IMR-90 (cell line): ENCODE data around the gene SSH2. TPM values are rescaled to one million over a fixed set of nuclear protein-coding genes. Genes with fewer than 3 reads are reported as not detected.
A peak's percentile ranks its signal among the peaks of the same experiment; 100 is the strongest.

Experiments used
- ATAC-seq: fragments of 200-7000 bp; cut with Tn5 transposase; 2 replicates; pipeline ENCODE4 v1.9.1; 2020; ENCODE audit warnings: low read depth, mild to moderate bottlenecking, moderate library complexity
- BruUV-seq: library from RNA; stranded (reverse); fragments of 400-500 nt; replicated peaks from 2 replicates; lab custom pipeline; 2021; lab: Mats Ljungman, UMichigan
- CTCF ChIA-PET: fragments of 300-600 bp; formaldehyde crosslinking; extraction: SDS; loops from one replicate; lab custom pipeline; 2021; ENCODE audit warnings: antibody characterized with exemption; lab: Yijun Ruan, JAX
- POLR2A ChIA-PET: fragments of 300-600 bp; sonication (Branson Sonifier 250); formaldehyde crosslinking; loops from one replicate; lab custom pipeline; 2022; ENCODE audit warnings: antibody characterized with exemption; ENCODE audit not compliant: unreplicated experiment; lab: Charles Lee
- DNase-seq: peaks from one replicate; pipeline ENCODE4 v3.0.0; 2013
- H2AFZ ChIP-seq: replicated peaks from 2 replicates; pipeline ENCODE3; 2013; ENCODE audit warnings: low read length, mild to moderate bottlenecking; ENCODE audit not compliant: poor library complexity
- H2AK5ac ChIP-seq: 2 replicates; pipeline ENCODE4 v1.6.1; 2013; ENCODE audit warnings: low read depth, low read length, inconsistent platforms
- H2AK9ac ChIP-seq: replicated peaks from 2 replicates; pipeline ENCODE3; 2013; ENCODE audit warnings: mild to moderate bottlenecking, low read depth, low read length, moderate library complexity; ENCODE audit not compliant: poor library complexity
- H2BK120ac ChIP-seq: 2 replicates; pipeline ENCODE4 v1.6.1; 2013; ENCODE audit warnings: low read depth, low read length, inconsistent platforms
- H2BK15ac ChIP-seq: 3 replicates; pipeline ENCODE4 v1.6.1; 2013; ENCODE audit warnings: low read depth, low read length, inconsistent platforms
- H2BK20ac ChIP-seq: 2 replicates; pipeline ENCODE4 v1.6.1; 2013; ENCODE audit warnings: low read depth, mild to moderate bottlenecking, inconsistent platforms, low read length, moderate library complexity
- H2BK5ac ChIP-seq: 2 replicates; pipeline ENCODE4 v1.6.1; 2013; ENCODE audit warnings: mild to moderate bottlenecking, low read depth, low read length, inconsistent platforms; ENCODE audit not compliant: poor library complexity, severe bottlenecking
- H3K14ac ChIP-seq: replicated peaks from 2 replicates; pipeline ENCODE4 v1.6.1; 2013; ENCODE audit warnings: low read depth, low read length, inconsistent platforms
- H3K18ac ChIP-seq: 2 replicates; pipeline ENCODE4 v1.6.1; 2013; ENCODE audit warnings: low read depth, low read length, control low read depth
- H3K23ac ChIP-seq: 2 replicates; pipeline ENCODE4 v1.6.1; 2013; ENCODE audit warnings: low read depth, low read length, inconsistent platforms
- H3K27ac ChIP-seq: 2 replicates; pipeline ENCODE4 v1.5.1; 2013; ENCODE audit warnings: mild to moderate bottlenecking, control low read depth, low read length; ENCODE audit not compliant: insufficient read depth
- H3K27me3 ChIP-seq: 2 replicates; pipeline ENCODE4 v1.6.1; 2013; ENCODE audit warnings: low read length; ENCODE audit not compliant: control insufficient read depth, insufficient read depth
- H3K36me3 ChIP-seq: 2 replicates; pipeline ENCODE4 v1.6.1; 2013; ENCODE audit warnings: low read length, mixed read lengths; ENCODE audit not compliant: control insufficient read depth, insufficient read depth
- H3K4ac ChIP-seq: 2 replicates; pipeline ENCODE4 v1.6.1; 2013; ENCODE audit warnings: low read depth, low read length, inconsistent platforms
- H3K4me1 ChIP-seq: 2 replicates; pipeline ENCODE4 v1.6.1; 2013; ENCODE audit warnings: low read length, mixed read lengths; ENCODE audit not compliant: control insufficient read depth, insufficient read depth
- H3K4me2 ChIP-seq: 2 replicates; pipeline ENCODE4 v1.6.1; 2013; ENCODE audit warnings: low read depth, mild to moderate bottlenecking, control low read depth, low read length, moderate library complexity
- H3K4me3 ChIP-seq: 2 replicates; pipeline ENCODE4 v1.5.1; 2013; ENCODE audit warnings: low read depth, mild to moderate bottlenecking, control low read depth, low read length, moderate library complexity; ENCODE audit not compliant: insufficient read depth
- H3K56ac ChIP-seq: 2 replicates; pipeline ENCODE4 v1.6.1; 2013; ENCODE audit warnings: low read length, inconsistent platforms; ENCODE audit not compliant: insufficient read depth; ENCODE audit errors: extremely low read depth
- H3K79me1 ChIP-seq, 2 experiments: 2 replicates each; pipeline ENCODE4 v1.6.1; 2013; ENCODE audit warnings: low read length in 2 of 2, inconsistent platforms in 1 of 2, low read depth in 1 of 2
- H3K9ac ChIP-seq: 2 replicates; pipeline ENCODE4 v1.6.1; 2013; ENCODE audit warnings: low read depth, low read length, control low read depth
- H3K9me1 ChIP-seq: 2 replicates; pipeline ENCODE4 v1.6.1; 2013; ENCODE audit warnings: low read length, inconsistent platforms; ENCODE audit not compliant: insufficient read depth
- H3K9me3 ChIP-seq: 2 replicates; pipeline ENCODE4 v1.6.1; 2013; ENCODE audit warnings: low read length; ENCODE audit not compliant: control insufficient read depth, insufficient read depth
- H4K20me1 ChIP-seq: 2 replicates; pipeline ENCODE4 v1.6.1; 2013; ENCODE audit warnings: low read length, inconsistent platforms; ENCODE audit not compliant: insufficient read depth
- H4K5ac ChIP-seq: 2 replicates; pipeline ENCODE4 v1.6.1; 2013; ENCODE audit warnings: mild to moderate bottlenecking, low read depth, low read length, control low read depth
- H4K8ac ChIP-seq, 2 experiments: 2 replicates each; pipeline ENCODE4 v1.6.1; 2013; ENCODE audit warnings: low read depth in 2 of 2, low read length in 2 of 2, control low read depth in 1 of 2, inconsistent platforms in 1 of 2
- H4K91ac ChIP-seq: 2 replicates; pipeline ENCODE4 v1.6.1; 2013; ENCODE audit warnings: low read depth, low read length, inconsistent platforms; ENCODE audit not compliant: insufficient read depth
- RCOR1 ChIP-seq: IDR thresholded peaks from 2 replicates; pipeline ENCODE4 v1.6.1; 2012; ENCODE audit warnings: mild to moderate bottlenecking, low read length, improper control_type of control experiment; ENCODE audit not compliant: insufficient replicate concordance
- RFX5 ChIP-seq: IDR thresholded peaks from 2 replicates; pipeline ENCODE4 v1.8.0; 2012; ENCODE audit warnings: low read depth, mild to moderate bottlenecking, low read length, moderate library complexity
- USF2 ChIP-seq: fragments of 150-350 bp; IDR thresholded peaks from 2 replicates; pipeline ENCODE4 v1.6.1; 2017; ENCODE audit warnings: mild to moderate bottlenecking, antibody characterized with exemption, low read length, low read depth
- WGBS, 2 experiments: methylation state at CpG; one replicate each; pipeline versions ENCODE4 v1.1.5 to v1.1.7; 2013; ENCODE audit warnings: missing lambda C conversion rate in 2 of 2; ENCODE audit not compliant: insufficient read length in 1 of 2; ENCODE audit errors: extremely low coverage in 2 of 2; 5-methylcytosine and 5-hydroxymethylcytosine counted together
- dilution Hi-C: fragments of 300-500 bp; cut with HindIII; formaldehyde crosslinking; loops from one replicate; pipeline ENCODE4 v1.14.3; 2018; ENCODE audit warnings: low sequenced_read_pairs; ENCODE audit not compliant: unreplicated experiment
- in situ Hi-C: fragments of 300-500 bp; cut with MboI; formaldehyde crosslinking; loops from 3 replicates; pipeline ENCODE4 v1.14.3; 2019; ENCODE audit warnings: low sequenced_read_pairs, inconsistent platforms, mixed read lengths
- intact Hi-C: fragments of 100-400 bp; cut with micrococcal nuclease; formaldehyde crosslinking; loops from 2 replicates; pipeline ENCODE4 v1.10.0; 2022
- polyA plus RNA-seq, 3 experiments: library from polyadenylated mRNA; depleted of rRNA; stranded (reverse); fragments of >200 nt; gene quantifications; 2 replicates each; pipeline ENCODE4 v1.2.3, GENCODE V29; 2012; ENCODE audit warnings: low replicate concordance in 1 of 3
- total RNA-seq: library from RNA; depleted of rRNA; stranded (reverse); fragments of >200 nt; gene quantifications from 2 replicates; pipeline ENCODE4 v1.2.3, GENCODE V29; 2012
- TF ChIP-seq, protein P1 (sequence below): conservative IDR thresholded peaks from 2 replicates; pipeline ENCODE4 v1.5.1; 2012; ENCODE audit warnings: mild to moderate bottlenecking, low read depth, low read length, improper control_type of control experiment

Gene SSH2
- total and polyA plus RNA-seq, 2 of the 4 experiments (the other 2 are of a cell fraction), result 9.3 TPM

- H2BK120ac ChIP-seq, result no peak overlapping the region
- ATAC-seq (no peak), DNase-seq (no peak)
- in situ Hi-C loops (no loop called here), intact Hi-C loops (no loop called here), dilution Hi-C loops (no loop called here)
- H3K56ac ChIP-seq, result no peak overlapping the region
- POLR2A ChIA-PET, result no interaction called here
- peaks cover 2% of the 10 kb centered on the region for H3K9me1 ChIP-seq
- H3K23ac ChIP-seq, result no peak overlapping the region
- H4K5ac ChIP-seq, result no peak overlapping the region
- no peaks in the 10 kb centered on the region for H3K9me3 ChIP-seq
- no peak overlapping the region for H2AK5ac ChIP-seq
- no peak overlapping the region for H3K9ac ChIP-seq
- BruUV-seq, result no TSS peak
- no peak overlapping the region for H3K4me3 ChIP-seq
- H3K18ac ChIP-seq, result no peak overlapping the region
- peaks cover 17% of the 10 kb centered on the region for H4K20me1 ChIP-seq
- H3K27ac ChIP-seq, result no peak overlapping the region
- no peak overlapping the region for H3K14ac ChIP-seq
- no peaks in the 10 kb centered on the region; the same call in 1 of the 2 replicates for H3K4me1 ChIP-seq
- no peaks in the 10 kb centered on the region for H3K27me3 ChIP-seq
- CTCF ChIA-PET, result interaction anchor here (0.6 kb wide), 1 partner anchor 146 kb away, joined by 3 read pairs; no protein-coding TSS in a partner anchor
- H3K36me3 ChIP-seq, result peaks cover 72% of the 10 kb centered on the region
- H2BK20ac ChIP-seq, result no peak overlapping the region
- no peak overlapping the region for H2BK5ac ChIP-seq
- H3K4ac ChIP-seq, result no peak overlapping the region
- peak overlapping the region; percentile 28 for H2AK9ac ChIP-seq
- TF ChIP-seq USF2 (no peak), RFX5 (no peak), RCOR1 (no peak)
- TF ChIP-seq, protein P1, sequence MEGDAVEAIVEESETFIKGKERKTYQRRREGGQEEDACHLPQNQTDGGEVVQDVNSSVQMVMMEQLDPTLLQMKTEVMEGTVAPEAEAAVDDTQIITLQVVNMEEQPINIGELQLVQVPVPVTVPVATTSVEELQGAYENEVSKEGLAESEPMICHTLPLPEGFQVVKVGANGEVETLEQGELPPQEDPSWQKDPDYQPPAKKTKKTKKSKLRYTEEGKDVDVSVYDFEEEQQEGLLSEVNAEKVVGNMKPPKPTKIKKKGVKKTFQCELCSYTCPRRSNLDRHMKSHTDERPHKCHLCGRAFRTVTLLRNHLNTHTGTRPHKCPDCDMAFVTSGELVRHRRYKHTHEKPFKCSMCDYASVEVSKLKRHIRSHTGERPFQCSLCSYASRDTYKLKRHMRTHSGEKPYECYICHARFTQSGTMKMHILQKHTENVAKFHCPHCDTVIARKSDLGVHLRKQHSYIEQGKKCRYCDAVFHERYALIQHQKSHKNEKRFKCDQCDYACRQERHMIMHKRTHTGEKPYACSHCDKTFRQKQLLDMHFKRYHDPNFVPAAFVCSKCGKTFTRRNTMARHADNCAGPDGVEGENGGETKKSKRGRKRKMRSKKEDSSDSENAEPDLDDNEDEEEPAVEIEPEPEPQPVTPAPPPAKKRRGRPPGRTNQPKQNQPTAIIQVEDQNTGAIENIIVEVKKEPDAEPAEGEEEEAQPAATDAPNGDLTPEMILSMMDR, result no peak
- H2AFZ ChIP-seq, result no peak overlapping the region
- H2BK15ac ChIP-seq, result no peak overlapping the region
- H3K4me2 ChIP-seq, result no peak overlapping the region
- 90% methylated on average over 2 of the region's 14 CpGs; no CpG with 5 or more reads in 1 of the 2 experiments for WGBS, 2 experiments
- no peak overlapping the region for H4K8ac ChIP-seq
- H3K79me1 ChIP-seq, result peaks cover 13 to 48% of the 10 kb centered on the region in 2 experiments
- H4K91ac ChIP-seq, result no peak overlapping the region
Observed at GRCh38 chr17:29578626-29579485, 351.2 kb downstream of the SSH2 start.
